H1 (cell line): Measurements from ENCODE around the gene KRT80. TPM values are rescaled to one million over a fixed set of nuclear protein-coding genes. Genes with fewer than 3 reads are reported as not detected.

Experiments used
- CTCF ChIA-PET: fragments of 300-600 bp; sonication (Branson Sonifier 250); formaldehyde crosslinking; loops from one replicate; lab custom pipeline; 2021; ENCODE audit not compliant: partially characterized antibody; lab: Charles Lee
- POLR2A ChIA-PET: fragments of 300-600 bp; sonication (Branson Sonifier 250); formaldehyde crosslinking; loops from one replicate; lab custom pipeline; 2021; ENCODE audit warnings: inconsistent platforms; ENCODE audit not compliant: partially characterized antibody; lab: Charles Lee
- DNase-seq, 2 experiments: peaks; one replicate each; pipeline versions ENCODE4 v3.0.0 to v3.0.0-alpha.2; 2010 to 2022; ENCODE audit warnings: low spot score in 2 of 2, low read depth in 1 of 2, mixed read lengths in 1 of 2
- FAIRE-seq: peaks from 2 replicates; lab custom pipeline; 2011; peaks lifted over from hg19 to GRCh38; lab: Jason Lieb, UNC
- H2AFZ ChIP-seq: 2 replicates; pipeline ENCODE4 v1.8.1; 2012; ENCODE audit warnings: low read length, inconsistent platforms
- H2AK5ac ChIP-seq: 2 replicates; pipeline ENCODE4 v1.6.1; 2013; ENCODE audit warnings: low read depth, low read length
- H2BK120ac ChIP-seq: replicated peaks from 2 replicates; pipeline ENCODE3; 2013; ENCODE audit warnings: low read depth, low read length, inconsistent platforms
- H2BK12ac ChIP-seq: 2 replicates; pipeline ENCODE4 v1.6.1; 2013; ENCODE audit warnings: low read depth, low read length
- H2BK15ac ChIP-seq: 2 replicates; pipeline ENCODE4 v1.6.1; 2013; ENCODE audit warnings: low read length
- H2BK20ac ChIP-seq: 2 replicates; pipeline ENCODE4 v1.6.1; 2013; ENCODE audit warnings: low read length
- H2BK5ac ChIP-seq: 2 replicates; pipeline ENCODE4 v1.6.1; 2013; ENCODE audit warnings: low read depth, low read length
- H3K14ac ChIP-seq: 2 replicates; pipeline ENCODE4 v1.6.1; 2013; ENCODE audit warnings: inconsistent platforms; ENCODE audit not compliant: insufficient read length
- H3K18ac ChIP-seq: 2 replicates; pipeline ENCODE4 v1.6.1; 2013; ENCODE audit warnings: low read length; ENCODE audit errors: extremely low read depth
- H3K23ac ChIP-seq: 2 replicates; pipeline ENCODE4 v1.6.1; 2013; ENCODE audit warnings: inconsistent platforms; ENCODE audit not compliant: insufficient read length
- H3K23me2 ChIP-seq: 2 replicates; pipeline ENCODE4 v1.6.1; 2013; ENCODE audit warnings: low read depth, low read length
- H3K27ac ChIP-seq: 2 replicates; pipeline ENCODE4 v1.6.1; 2011; ENCODE audit warnings: low read depth, low read length, inconsistent platforms
- H3K27me3 ChIP-seq, 4 experiments: replicated peaks in 1 of 4; 1 replicate in 1 of 4; 2 replicates in 3 of 4; pipeline versions ENCODE4 v1.6.1 to v1.8.1; 2011 to 2013; ENCODE audit warnings: low read length in 3 of 4, mild to moderate bottlenecking in 3 of 4, inconsistent platforms in 2 of 4, mixed read lengths in 2 of 4, moderate library complexity in 1 of 4; ENCODE audit not compliant: control insufficient read depth in 3 of 4, insufficient read depth in 3 of 4; ENCODE audit errors: extremely low read depth in 1 of 4
- H3K36me3 ChIP-seq, 4 experiments: 2 replicates each; pipeline versions ENCODE4 v1.6.1 to v1.8.1; 2011 to 2013; ENCODE audit warnings: mild to moderate bottlenecking in 4 of 4, low read length in 3 of 4, moderate library complexity in 2 of 4, control low read depth in 1 of 4, inconsistent platforms in 1 of 4; ENCODE audit not compliant: insufficient read depth in 4 of 4, control insufficient read depth in 2 of 4
- H3K4ac ChIP-seq: replicated peaks from 2 replicates; pipeline ENCODE3; 2013; ENCODE audit warnings: low read length, low read depth, mixed read lengths, inconsistent platforms; ENCODE audit not compliant: insufficient read length
- H3K4me1 ChIP-seq, 4 experiments: replicated peaks in 1 of 4; 1 replicate in 1 of 4; 2 replicates in 3 of 4; pipeline versions ENCODE4 v1.6.1 to v1.8.1; 2011 to 2013; ENCODE audit warnings: low read length in 3 of 4, inconsistent platforms in 2 of 4, mixed read lengths in 1 of 4; ENCODE audit not compliant: insufficient read depth in 4 of 4, control insufficient read depth in 3 of 4
- H3K4me2 ChIP-seq, 2 experiments: 2 replicates each; pipeline versions ENCODE4 v1.6.1 to v1.8.1; 2011 to 2013; ENCODE audit warnings: low read depth in 2 of 2, low read length in 2 of 2, control low read depth in 1 of 2, inconsistent platforms in 1 of 2, mild to moderate bottlenecking in 1 of 2; ENCODE audit not compliant: insufficient read depth in 1 of 2
- H3K4me3 ChIP-seq, 4 experiments: fragments of 200-600, 300-600 bp in 1 of 4; sonication (generic), shearing (Covaris generic), sonication (Bioruptor Twin) in 1 of 4; 2 replicates each; pipeline versions ENCODE4 v1.5.1 to v1.8.1; 2011 to 2016; ENCODE audit warnings: low read length in 4 of 4, low read depth in 3 of 4, control low read depth in 2 of 4, inconsistent platforms in 2 of 4, mild to moderate bottlenecking in 2 of 4, mixed read lengths in 1 of 4, moderate library complexity in 1 of 4; ENCODE audit not compliant: insufficient read depth in 2 of 4; ENCODE audit errors: extremely low read depth in 1 of 4
- H3K56ac ChIP-seq: replicated peaks from 2 replicates; pipeline ENCODE3; 2013; ENCODE audit warnings: low read depth, mild to moderate bottlenecking, mixed read lengths, low read length, inconsistent platforms; ENCODE audit not compliant: insufficient read length
- H3K79me1 ChIP-seq: 2 replicates; pipeline ENCODE4 v1.6.1; 2013; ENCODE audit warnings: low read depth, low read length, control low read depth
- H3K79me2 ChIP-seq, 2 experiments: 2 replicates each; pipeline versions ENCODE4 v1.6.1 to v1.8.1; 2012 to 2013; ENCODE audit warnings: low read length in 2 of 2, mild to moderate bottlenecking in 2 of 2, inconsistent platforms in 1 of 2; ENCODE audit not compliant: insufficient read depth in 2 of 2, control insufficient read depth in 1 of 2
- H3K9ac ChIP-seq, 4 experiments: replicated peaks in 1 of 4; 1 replicate in 1 of 4; 2 replicates in 3 of 4; pipeline versions ENCODE4 v1.6.1 to v1.8.1; 2011 to 2013; ENCODE audit warnings: low read depth in 3 of 4, low read length in 3 of 4, control low read depth in 2 of 4, mild to moderate bottlenecking in 2 of 4, moderate library complexity in 2 of 4, inconsistent platforms in 1 of 4; ENCODE audit errors: extremely low read depth in 1 of 4
- H3K9me3 ChIP-seq, 2 experiments: 2 replicates each; pipeline versions ENCODE4 v1.6.1 to v1.8.1; 2012 to 2013; ENCODE audit warnings: mild to moderate bottlenecking in 2 of 2, moderate library complexity in 2 of 2, control low read depth in 1 of 2, inconsistent platforms in 1 of 2, low read depth in 1 of 2, low read length in 1 of 2, mixed read lengths in 1 of 2; ENCODE audit not compliant: insufficient read depth in 2 of 2
- H4K20me1 ChIP-seq, 2 experiments: replicated peaks in 1 of 2; 2 replicates each; pipeline versions ENCODE3 to v1.8.1; 2011 to 2013; ENCODE audit warnings: inconsistent platforms in 2 of 2, low read length in 2 of 2, mild to moderate bottlenecking in 1 of 2; ENCODE audit not compliant: insufficient read depth in 2 of 2, control insufficient read depth in 1 of 2
- H4K5ac ChIP-seq: 2 replicates; pipeline ENCODE4 v1.6.1; 2013; ENCODE audit warnings: low read length, low read depth, mixed read lengths, inconsistent platforms; ENCODE audit not compliant: insufficient read length
- H4K8ac ChIP-seq: 2 replicates; pipeline ENCODE4 v1.8.0; 2013; ENCODE audit warnings: mild to moderate bottlenecking, moderate library complexity, low read length, inconsistent platforms; ENCODE audit not compliant: insufficient read depth; ENCODE audit errors: extremely low read depth
- H4K91ac ChIP-seq: replicated peaks from 2 replicates; pipeline ENCODE3; 2013; ENCODE audit warnings: low read length, mixed read lengths, inconsistent platforms; ENCODE audit not compliant: insufficient read length
- ATF2 ChIP-seq: IDR thresholded peaks from 2 replicates; pipeline ENCODE4 v1.6.1; 2012; ENCODE audit warnings: low read length, inconsistent platforms
- BCL11A ChIP-seq, 2 experiments: IDR thresholded peaks; one replicate each; pipeline ENCODE4 v1.6.1; 2011; ENCODE audit warnings: low read depth in 2 of 2, low read length in 2 of 2, mild to moderate bottlenecking in 2 of 2
- CBX5 ChIP-seq: fragments of 300-800, 300-1000 bp; sonication (generic); IDR thresholded peaks from 2 replicates; pipeline ENCODE4 v1.7.1; 2016; ENCODE audit warnings: antibody characterized with exemption, low read length, low read depth
- HDAC2 ChIP-seq, 2 experiments: fragments of 300-600 bp in 1 of 2; sonication (generic) in 1 of 2; IDR thresholded peaks; 2 replicates each; pipeline ENCODE4 v1.6.1; 2011 to 2012; ENCODE audit warnings: low read depth in 2 of 2, low read length in 2 of 2, mild to moderate bottlenecking in 2 of 2, moderate library complexity in 2 of 2, borderline replicate concordance in 1 of 2, inconsistent platforms in 1 of 2
- JUND ChIP-seq: IDR thresholded peaks from 2 replicates; pipeline ENCODE4 v1.6.1; 2011; ENCODE audit warnings: mild to moderate bottlenecking, improper control_type of control experiment, low read length
- KDM1A ChIP-seq: fragments of 200-600, 300-600 bp; sonication (generic); IDR thresholded peaks from 2 replicates; pipeline ENCODE4 v1.7.1; 2016; ENCODE audit warnings: mild to moderate bottlenecking, low read length, borderline replicate concordance
- KDM4A ChIP-seq: IDR thresholded peaks from one replicate; pipeline ENCODE4 v1.7.1; 2012; ENCODE audit warnings: low read depth, mild to moderate bottlenecking, moderate library complexity, low read length, inconsistent platforms; ENCODE audit not compliant: severe bottlenecking
- KDM5A ChIP-seq: fragments of 200-600 bp; IDR thresholded peaks from 2 replicates; pipeline ENCODE4 v1.7.1; 2012; ENCODE audit warnings: mild to moderate bottlenecking, low read length, inconsistent platforms, mixed read lengths
- MAX ChIP-seq: IDR thresholded peaks from 2 replicates; pipeline ENCODE4 v1.6.1; 2012; ENCODE audit warnings: inconsistent platforms
- SIRT6 ChIP-seq: IDR thresholded peaks from one replicate; pipeline ENCODE4 v1.7.1; 2012; ENCODE audit warnings: low read length, inconsistent platforms
- TBP ChIP-seq: IDR thresholded peaks from 2 replicates; pipeline ENCODE4 v1.6.1; 2011; ENCODE audit warnings: low read depth, low read length, improper control_type of control experiment
- ZNF274 ChIP-seq: IDR thresholded peaks from 2 replicates; pipeline ENCODE4 v1.7.0; 2012; ENCODE audit warnings: low read length, borderline replicate concordance; ENCODE audit errors: extremely low read depth
- WGBS, 2 experiments: shearing (Covaris generic) in 1 of 2; methylation state at CpG; one replicate each; pipeline versions ENCODE4 v1.1.6 to v1.1.7; 2013 to 2015; ENCODE audit warnings: low lambda C conversion rate in 2 of 2, mixed read lengths in 2 of 2, inconsistent platforms in 1 of 2, low coverage in 1 of 2, missing lambda C conversion rate in 1 of 2; ENCODE audit not compliant: insufficient replicate concordance in 2 of 2, insufficient coverage in 1 of 2, insufficient read length in 1 of 2; ENCODE audit errors: extremely low coverage in 1 of 2, missing lambda C conversion rate in 1 of 2; 5-methylcytosine and 5-hydroxymethylcytosine counted together
- polyA plus RNA-seq, 7 experiments: library from polyadenylated mRNA; depleted of rRNA in 3 of 7; stranded (reverse) in 5 of 7; unstranded in 2 of 7; fragments of >200 nt in 5 of 7; fragments of 200-250 nt in 2 of 7; gene quantifications; 1 replicate in 5 of 7; 2 replicates in 1 of 7; 4 replicates in 1 of 7; pipeline versions ENCODE4 v1.2.1 to v1.2.3, GENCODE V29; 2011 to 2013; ENCODE audit warnings: missing spikeins in 2 of 7, mixed read lengths in 2 of 7
- total RNA-seq: library from RNA; stranded (reverse); fragmentation: NEBNext Ultra II Directional; extraction: Animal tissue kit (Norgen Biotek cat#: 25700); gene quantifications from 2 replicates; pipeline ENCODE4 v1.2.1, GENCODE V29; 2021

KRT80 gene
- total and polyA plus RNA-seq, 2 of the 8 experiments (the other 6 are each of a cell fraction or from before 2014, with no cell fraction given), result 0.05 TPM; not detected in 1

- Histone ChIP-seq H4K20me1 (no peaks in the 10 kb centered on the region), H4K91ac (no peak overlapping the region), H3K14ac (no peak overlapping the region), H2BK120ac (no peak overlapping the region), H3K9ac (no peak overlapping the region), H2BK20ac (no peak overlapping the region), H2BK12ac (0 out of 2 replicates have a peak overlapping the region, but pooled peaks have one; percentile 1), H3K79me2 (no peaks in the 10 kb centered on the region), H4K8ac (0 out of 2 replicates have a peak overlapping the region, but pooled peaks have one; percentile 11), H3K4ac (no peak overlapping the region), H2AFZ (no peak overlapping the region), H2AK5ac (no peak overlapping the region), H3K27ac (no peak overlapping the region), H3K18ac (no peak overlapping the region), H3K36me3 (no peaks in the 10 kb centered on the region; a peak in 1 of 8 replicates), H2BK5ac (no peak overlapping the region), H3K56ac (no peak overlapping the region), H4K5ac (no peak overlapping the region), H3K4me1 (peaks cover 3 to 29% (median 21%) of the 10 kb centered on the region in 4 experiments), H3K9me3 (no peaks in the 10 kb centered on the region), H3K4me2 (no peak overlapping the region), H3K23ac (no peak overlapping the region), H3K4me3 (no peak overlapping the region), H3K23me2 (no peaks in the 10 kb centered on the region), H2BK15ac (no peak overlapping the region), H3K27me3 (no peaks in the 10 kb centered on the region; a peak in 1 of 7 replicates), H3K79me1 (no peaks in the 10 kb centered on the region)
- WGBS, 2 experiments, result 74% methylated on average over 2 of the region's 2 CpGs; no CpG with 5 or more reads in 1 of the 2 experiments
- ChIA-PET POLR2A (interaction anchor here (1.7 kb wide), 1 partner anchor 8 kb away, joined by 3 read pairs; no protein-coding TSS in a partner anchor), CTCF (interaction anchor here (1.4 to 16.8 kb wide), 4 partner anchors 8 to 43 kb away, joined by 6 to 108 read pairs (median 50); no protein-coding TSS in a partner anchor)
- FAIRE-seq (no peak), DNase-seq (no peak)
- TF ChIP-seq KDM5A (no peak), SIRT6 (no peak), ZNF274 (no peak), KDM4A (no peak), KDM1A (no peak), TBP (no peak), ATF2 (no peak), BCL11A (IDR thresholded peaks at IDR 0.05; ENCODE audit: low read depth in 2 of 2, low read length in 2 of 2) (no peak), HDAC2 (IDR thresholded peaks at IDR 0.05; ENCODE audit: borderline replicate concordance in 1 of 2, low read depth in 2 of 2, low read length in 2 of 2) (no peak), CBX5 (no peak), JUND (no peak), MAX (no peak)
Measured at GRCh38 chr12:52178984-52179383, 12.8 kb downstream of the KRT80 start.
